Measurements from ENCODE around the gene KNDC1. TPM values are rescaled to one million over a fixed set of nuclear protein-coding genes. Genes with fewer than 3 reads are reported as not detected.
A peak's percentile ranks its signal among the peaks of the same experiment; 100 is the strongest.

The KNDC1 gene
- total RNA-seq, 5 donors from 2014 or later (not counting 1 experiment from before 2014, with no cell fraction given), result 0.09 to 1.2 (median 0.35) TPM

DNA sequence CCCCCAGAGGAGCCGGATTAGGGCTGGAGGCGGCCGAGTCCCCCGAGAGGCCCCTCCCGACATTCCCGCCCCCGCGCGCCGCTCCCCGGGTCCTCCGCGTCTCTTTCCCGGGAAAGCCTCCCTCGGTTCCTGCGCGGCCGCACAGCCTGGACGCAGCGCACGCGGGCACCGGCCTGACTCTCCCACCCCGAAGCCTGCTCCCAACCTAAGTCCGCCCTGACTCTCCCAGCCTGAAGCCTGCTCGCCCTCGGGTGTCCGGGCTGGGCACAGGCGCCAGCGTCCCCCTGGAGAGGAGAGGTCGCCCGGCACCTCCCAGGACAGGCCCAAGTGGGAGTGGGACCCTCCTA lies 77.2 kb downstream of the KNDC1 start:
- Mint-ChIP-seq H3K4me3 (peak overlapping the region in 2 of 3 donors; percentile 4 to 58), H3K36me3 (no peaks in the 10 kb centered on the region), H3K4me1 (peaks cover 16 to 27% (median 22%) of the 10 kb centered on the region in 3 donors), H3K9me3 (no peaks in the 10 kb centered on the region), H3K27ac (no peak overlapping the region), H3K27me3 (peaks cover 31 to 63% of the 10 kb centered on the region in 2 donors)
- ATAC-seq (replicated peaks in 1 of 4) (no peak), DNase-seq (no peak)
- H3K4me1 ChIP-seq (ENCODE audit: control insufficient read depth in 1 of 2, extremely low read depth in 1 of 2, insufficient read depth in 2 of 2, low read length in 2 of 2), result peaks cover 0 to 45% of the 10 kb centered on the region in 2 experiments
- no peaks in the 10 kb centered on the region for H3K36me3 ChIP-seq (ENCODE audit: control insufficient read depth in 2 of 2, extremely low read depth in 1 of 2, insufficient read depth in 1 of 2, low read length in 1 of 2)
- no peak overlapping the region for H3K27ac ChIP-seq (ENCODE audit: low read length)
- 7% methylated on average over 22 of the region's 32 CpGs for WGBS (ENCODE audit: insufficient coverage)
- CTCF ChIA-PET, result no interaction called here
- H3K27me3 ChIP-seq (replicated peaks in 1 of 2; ENCODE audit: control insufficient read depth in 2 of 2, extremely low read depth in 1 of 2, insufficient read depth in 2 of 2, low read length in 1 of 2), result peaks cover 4 to 86% of the 10 kb centered on the region in 2 experiments
- H3K4me3 ChIP-seq (ENCODE audit: control insufficient read depth in 1 of 2, extremely low read depth in 1 of 2, low read length in 1 of 2), result no peak overlapping the region
- no peaks in the 10 kb centered on the region for H3K9me3 ChIP-seq
- POLR2A ChIA-PET, result no interaction called here

DNA sequence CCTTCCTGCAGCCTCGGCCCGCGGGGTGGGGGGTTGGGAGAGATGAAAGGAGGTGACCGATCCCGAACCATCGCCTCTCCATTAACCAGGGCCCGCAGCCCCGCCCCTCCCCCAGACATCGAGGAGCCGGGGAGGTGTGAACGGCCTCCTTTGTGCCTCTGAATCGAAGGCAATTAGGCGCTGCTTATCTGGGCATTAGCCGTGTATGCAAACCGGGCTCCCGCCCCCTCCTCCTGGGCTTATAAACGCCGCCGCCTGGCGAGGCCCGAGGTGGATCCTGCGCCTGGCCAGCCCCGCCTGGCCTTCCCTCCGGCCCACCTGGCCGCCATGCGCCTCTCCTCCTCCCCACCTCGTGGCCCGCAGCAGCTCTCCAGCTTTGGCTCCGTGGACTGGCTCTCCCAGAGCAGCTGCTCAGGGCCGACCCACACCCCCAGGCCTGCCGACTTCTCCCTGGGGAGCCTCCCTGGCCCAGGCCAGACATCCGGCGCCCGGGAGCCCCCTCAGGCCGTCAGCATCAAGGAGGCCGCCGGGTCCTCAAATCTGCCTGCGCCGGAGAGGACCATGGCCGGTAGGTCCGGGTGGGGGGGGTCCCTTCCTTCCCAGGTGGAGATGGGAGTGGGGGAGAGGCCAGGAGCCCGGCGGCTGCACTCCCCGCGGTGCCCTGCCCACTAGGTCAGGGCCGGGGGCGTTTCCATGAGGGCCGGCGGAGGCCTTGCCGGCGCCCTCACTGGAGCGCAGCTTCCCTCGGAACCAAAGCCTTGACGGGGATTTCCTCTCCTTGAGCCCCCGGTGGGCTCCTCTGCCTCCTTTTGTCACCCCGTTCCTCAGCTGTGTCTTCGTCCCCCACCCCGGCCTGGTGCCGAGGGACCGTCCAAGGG lies 77.8 kb downstream of the KNDC1 start, which contains the start of gene VENTX:
VENTX (plus strand) TSS at position 268 of the 878 bp plus-strand sequence; CDS start at position 328, 60 bp downstream.
- DNase-seq (no peak), ATAC-seq (replicated peaks in 1 of 4) (no peak)
- Histone ChIP-seq H3K36me3 (ENCODE audit: control insufficient read depth in 2 of 2, extremely low read depth in 1 of 2, insufficient read depth in 1 of 2, low read length in 1 of 2) (no peaks in the 10 kb centered on the region), H3K4me1 (ENCODE audit: control insufficient read depth in 1 of 2, extremely low read depth in 1 of 2, insufficient read depth in 2 of 2, low read length in 2 of 2) (peaks cover 0 to 46% of the 10 kb centered on the region in 2 experiments), H3K27me3 (replicated peaks in 1 of 2; ENCODE audit: control insufficient read depth in 2 of 2, extremely low read depth in 1 of 2, insufficient read depth in 2 of 2, low read length in 1 of 2) (peaks cover 4 to 86% of the 10 kb centered on the region in 2 experiments), H3K27ac (ENCODE audit: low read length) (no peak within 1 kb of the TSS), H3K4me3 (ENCODE audit: control insufficient read depth in 1 of 2, extremely low read depth in 1 of 2, low read length in 1 of 2) (no peak within 1 kb of the TSS), H3K9me3 (no peaks in the 10 kb centered on the region)
- Mint-ChIP-seq H3K9me3 (no peaks in the 10 kb centered on the region), H3K36me3 (no peaks in the 10 kb centered on the region), H3K4me1 (peaks cover 16 to 31% (median 22%) of the 10 kb centered on the region in 3 donors), H3K4me3 (peak within 1 kb of the TSS in 2 of 3 donors; percentile 4 to 58), H3K27me3 (peaks cover 35 to 62% of the 10 kb centered on the region in 2 donors), H3K27ac (no peak within 1 kb of the TSS)
- ChIA-PET CTCF (no interaction called here), POLR2A (no interaction called here)
- WGBS (ENCODE audit: insufficient coverage), result 53% methylated on average over 44 of the region's 60 CpGs

DNA sequence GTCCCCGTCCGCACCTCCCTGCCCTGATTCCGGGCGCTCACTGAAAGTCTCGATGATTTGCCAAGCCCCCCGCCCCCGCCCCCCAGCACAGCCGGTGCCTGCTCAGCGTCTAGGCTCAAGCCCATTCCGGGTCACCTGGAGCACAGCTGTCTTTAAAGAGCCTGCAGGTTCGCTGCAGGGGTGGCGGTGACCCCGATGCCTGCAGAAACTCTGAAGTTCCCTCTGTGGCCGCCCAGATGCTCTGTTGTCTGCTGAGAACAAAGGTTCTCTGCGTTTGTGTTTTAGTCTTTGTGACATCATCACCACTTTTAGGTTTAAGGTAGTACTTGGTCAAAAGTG lies 78.4 kb downstream of the KNDC1 start:
- CTCF ChIA-PET, result no interaction called here
- H3K36me3 ChIP-seq (ENCODE audit: control insufficient read depth in 2 of 2, extremely low read depth in 1 of 2, insufficient read depth in 1 of 2, low read length in 1 of 2), result no peaks in the 10 kb centered on the region

DNA sequence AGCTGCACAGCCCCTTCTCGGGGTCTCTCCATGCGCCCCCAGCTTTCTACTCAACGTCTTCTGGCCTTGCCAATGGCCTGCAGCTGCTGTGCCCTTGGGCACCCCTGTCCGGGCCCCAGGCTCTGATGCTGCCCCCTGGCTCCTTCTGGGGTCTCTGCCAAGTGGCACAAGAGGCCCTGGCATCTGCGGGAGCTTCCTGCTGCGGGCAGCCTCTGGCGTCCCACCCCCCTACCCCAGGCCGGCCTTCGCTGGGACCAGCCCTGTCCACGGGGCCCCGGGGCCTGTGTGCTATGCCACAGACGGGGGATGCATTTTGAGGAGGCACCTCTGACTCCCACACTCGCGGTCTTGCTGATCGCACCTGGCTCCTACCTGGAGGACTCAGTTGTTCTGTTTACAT lies 80.0 kb downstream of the KNDC1 start:
- CTCF ChIA-PET, result no interaction called here
- Histone ChIP-seq H3K9me3 (no peaks in the 10 kb centered on the region), H3K27me3 (replicated peaks in 1 of 2; ENCODE audit: control insufficient read depth in 2 of 2, extremely low read depth in 1 of 2, insufficient read depth in 2 of 2, low read length in 1 of 2) (peaks cover 4 to 93% of the 10 kb centered on the region in 2 experiments), H3K4me3 (ENCODE audit: control insufficient read depth in 1 of 2, extremely low read depth in 1 of 2, low read length in 1 of 2) (no peak overlapping the region), H3K36me3 (ENCODE audit: control insufficient read depth in 2 of 2, extremely low read depth in 1 of 2, insufficient read depth in 1 of 2, low read length in 1 of 2) (no peaks in the 10 kb centered on the region), H3K4me1 (ENCODE audit: control insufficient read depth in 1 of 2, extremely low read depth in 1 of 2, insufficient read depth in 2 of 2, low read length in 2 of 2) (peaks cover 0 to 46% of the 10 kb centered on the region in 2 experiments), H3K27ac (ENCODE audit: low read length) (no peak overlapping the region)
- Mint-ChIP-seq H3K4me1 (peaks cover 16 to 31% (median 20%) of the 10 kb centered on the region in 3 donors), H3K27ac (no peak overlapping the region), H3K36me3 (no peaks in the 10 kb centered on the region), H3K9me3 (no peaks in the 10 kb centered on the region), H3K27me3 (peaks cover 37 to 57% of the 10 kb centered on the region in 2 donors), H3K4me3 (no peak overlapping the region)
- 48% methylated on average over 12 of the region's 15 CpGs for WGBS (ENCODE audit: insufficient coverage)
- DNase-seq, result no peak
- POLR2A ChIA-PET, result no interaction called here
- no peak for ATAC-seq (replicated peaks in 1 of 4)

More for the DNA sequence above, 78.4 kb downstream of the KNDC1 start:
- Mint-ChIP-seq H3K27me3 (peaks cover 37 to 60% of the 10 kb centered on the region in 2 donors), H3K27ac (no peak overlapping the region), H3K4me1 (peaks cover 16 to 34% (median 22%) of the 10 kb centered on the region in 3 donors), H3K36me3 (no peaks in the 10 kb centered on the region), H3K9me3 (no peaks in the 10 kb centered on the region), H3K4me3 (peak overlapping the region in 1 of 3 donors; percentile 12)
- DNase-seq (no peak), ATAC-seq (replicated peaks in 1 of 4) (no peak)
- no peak overlapping the region for H3K27ac ChIP-seq (ENCODE audit: low read length)
- H3K9me3 ChIP-seq, result no peaks in the 10 kb centered on the region
- WGBS (ENCODE audit: insufficient coverage), result 82% methylated on average over 12 of the region's 15 CpGs
- POLR2A ChIA-PET, result no interaction called here
- H3K27me3 ChIP-seq (replicated peaks in 1 of 2; ENCODE audit: control insufficient read depth in 2 of 2, extremely low read depth in 1 of 2, insufficient read depth in 2 of 2, low read length in 1 of 2), result peaks cover 4 to 86% of the 10 kb centered on the region in 2 experiments
- H3K4me3 ChIP-seq (ENCODE audit: control insufficient read depth in 1 of 2, extremely low read depth in 1 of 2, low read length in 1 of 2), result no peak overlapping the region
- H3K4me1 ChIP-seq (ENCODE audit: control insufficient read depth in 1 of 2, extremely low read depth in 1 of 2, insufficient read depth in 2 of 2, low read length in 2 of 2), result peaks cover 0 to 46% of the 10 kb centered on the region in 2 experiments

DNA sequence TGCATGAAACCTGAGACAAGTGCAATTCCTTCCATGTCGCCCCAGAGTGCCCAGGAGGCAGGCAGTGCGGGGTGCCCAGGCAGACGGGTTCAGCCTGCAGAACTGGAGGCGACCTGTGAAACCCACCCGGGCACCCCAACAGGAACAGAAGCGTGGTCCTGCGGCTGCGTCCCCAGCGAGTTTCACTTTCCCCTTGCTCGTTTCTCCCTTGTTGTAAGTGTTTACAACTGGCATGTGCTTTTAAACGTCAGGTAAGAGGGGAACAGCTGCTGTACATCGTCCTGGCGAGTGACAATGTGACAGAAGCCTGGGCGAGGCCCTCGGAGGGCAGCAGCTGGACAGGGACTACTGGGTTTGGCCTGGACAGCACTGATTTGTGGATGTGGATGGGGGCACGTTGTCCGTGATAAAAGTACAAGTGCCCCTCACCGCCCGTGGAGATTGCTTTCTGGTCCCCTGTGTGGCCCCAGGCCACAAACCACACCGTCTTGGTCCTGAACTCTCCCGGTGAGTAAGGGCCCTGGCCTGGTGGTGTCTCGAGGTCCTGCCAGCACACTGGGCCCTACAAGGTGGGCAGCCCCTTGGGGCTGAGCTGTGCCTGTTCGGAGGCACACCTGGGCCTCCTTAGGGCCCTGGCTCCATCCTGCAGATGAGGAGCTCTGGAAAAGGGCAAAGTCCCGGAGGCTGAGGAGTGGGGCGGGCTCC lies 81.6 kb downstream of the KNDC1 start:
- Mint-ChIP-seq H3K36me3 (no peaks in the 10 kb centered on the region), H3K27me3 (peaks cover 37 to 58% of the 10 kb centered on the region in 2 donors), H3K4me3 (peak overlapping the region; percentile 54 to 80 (median 79)), H3K4me1 (peaks cover 15 to 28% (median 16%) of the 10 kb centered on the region in 3 donors), H3K9me3 (no peaks in the 10 kb centered on the region), H3K27ac (no peak overlapping the region)
- Histone ChIP-seq H3K36me3 (ENCODE audit: control insufficient read depth in 2 of 2, extremely low read depth in 1 of 2, insufficient read depth in 1 of 2, low read length in 1 of 2) (no peaks in the 10 kb centered on the region), H3K27ac (ENCODE audit: low read length) (no peak overlapping the region), H3K4me1 (ENCODE audit: control insufficient read depth in 1 of 2, extremely low read depth in 1 of 2, insufficient read depth in 2 of 2, low read length in 2 of 2) (peaks cover 0 to 31% of the 10 kb centered on the region in 2 experiments), H3K4me3 (ENCODE audit: control insufficient read depth in 1 of 2, extremely low read depth in 1 of 2, low read length in 1 of 2) (peak overlapping the region; percentile 23 to 47), H3K27me3 (replicated peaks in 1 of 2; ENCODE audit: control insufficient read depth in 2 of 2, extremely low read depth in 1 of 2, insufficient read depth in 2 of 2, low read length in 1 of 2) (peaks cover 4 to 93% of the 10 kb centered on the region in 2 experiments), H3K9me3 (no peaks in the 10 kb centered on the region)
- WGBS (ENCODE audit: insufficient coverage), result 22% methylated on average over 23 of the region's 25 CpGs
- ATAC-seq (replicated peaks in 1 of 4), result peak in 1 of 4 experiments; percentile 34
- POLR2A ChIA-PET, result no interaction called here
- peak in 1 of 35 experiments; percentile 34 for DNase-seq
- CTCF ChIA-PET, result no interaction called here

DNA sequence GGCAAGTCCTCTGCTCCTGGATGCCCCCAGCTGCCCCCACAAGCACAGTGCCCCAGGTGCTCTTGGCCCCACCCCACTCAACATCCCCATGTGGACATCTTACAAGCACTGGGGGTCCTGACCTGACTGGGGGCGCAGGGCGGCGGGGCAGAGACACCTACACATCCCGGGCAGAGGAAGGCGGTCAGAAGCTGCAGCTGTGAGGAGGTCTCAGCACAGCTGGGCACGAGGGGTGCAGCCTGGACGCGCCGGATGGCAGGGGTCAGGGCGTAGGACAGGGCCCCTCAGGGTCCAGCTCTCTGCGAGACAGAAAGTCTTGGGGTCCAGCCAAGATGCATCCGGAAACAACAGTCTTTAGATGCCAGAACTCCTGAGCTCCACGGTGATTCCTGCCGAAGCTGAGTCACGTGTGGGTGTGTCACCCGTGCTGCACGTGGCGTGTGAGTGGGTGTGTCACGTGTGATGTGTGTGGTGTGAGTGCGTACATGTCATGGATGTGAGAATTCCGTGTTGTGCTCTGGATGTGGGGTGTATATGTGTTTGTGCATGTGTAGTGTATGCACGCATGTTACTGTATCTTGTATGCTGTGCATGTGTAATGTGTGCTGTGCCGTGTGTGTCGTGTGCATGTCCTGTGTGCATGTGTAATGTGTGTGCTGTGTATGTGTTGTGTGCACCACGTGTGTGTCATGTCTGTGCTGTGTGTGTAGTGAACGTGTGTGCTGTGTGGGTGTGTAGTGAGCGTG lies 82.8 kb downstream of the KNDC1 start:
- WGBS (ENCODE audit: insufficient coverage), result 86% methylated on average over 27 of the region's 27 CpGs
- ChIA-PET POLR2A (no interaction called here), CTCF (no interaction called here)
- Histone ChIP-seq H3K27me3 (replicated peaks in 1 of 2; ENCODE audit: control insufficient read depth in 2 of 2, extremely low read depth in 1 of 2, insufficient read depth in 2 of 2, low read length in 1 of 2) (peaks cover 4 to 86% of the 10 kb centered on the region in 2 experiments), H3K27ac (ENCODE audit: low read length) (no peak overlapping the region), H3K9me3 (no peaks in the 10 kb centered on the region), H3K36me3 (ENCODE audit: control insufficient read depth in 2 of 2, extremely low read depth in 1 of 2, insufficient read depth in 1 of 2, low read length in 1 of 2) (no peaks in the 10 kb centered on the region), H3K4me1 (ENCODE audit: control insufficient read depth in 1 of 2, extremely low read depth in 1 of 2, insufficient read depth in 2 of 2, low read length in 2 of 2) (peaks cover 0 to 20% of the 10 kb centered on the region in 2 experiments), H3K4me3 (ENCODE audit: control insufficient read depth in 1 of 2, extremely low read depth in 1 of 2, low read length in 1 of 2) (no peak overlapping the region)
- ATAC-seq (replicated peaks in 1 of 4) (no peak), DNase-seq (no peak)
- Mint-ChIP-seq H3K9me3 (no peaks in the 10 kb centered on the region), H3K27me3 (peaks cover 37 to 57% of the 10 kb centered on the region in 2 donors), H3K4me1 (peaks cover 16 to 31% (median 17%) of the 10 kb centered on the region in 3 donors), H3K36me3 (no peaks in the 10 kb centered on the region), H3K27ac (no peak overlapping the region), H3K4me3 (peak overlapping the region in 2 of 3 donors; percentile 54 to 64)
